AG04450 (cell line): ENCODE results near the gene WDCP. TPM values are rescaled to one million over a fixed set of nuclear protein-coding genes. Genes with fewer than 3 reads are reported as not detected.

Experiments
- CTCF ChIA-PET: fragments of 300-600, 350-600 bp; formaldehyde crosslinking; extraction: SDS; loops from one replicate; lab custom pipeline; 2022; ENCODE audit warnings: antibody characterized with exemption, inconsistent platforms; lab: Charles Lee
- POLR2A ChIA-PET: fragments of 350-600 bp; formaldehyde crosslinking; extraction: SDS; loops from one replicate; lab custom pipeline; 2021; ENCODE audit warnings: antibody characterized with exemption, inconsistent platforms; lab: Yijun Ruan, JAX
- DNase-seq: peaks from one replicate; pipeline ENCODE4 v3.0.0-alpha.2; 2011; ENCODE audit warnings: low read depth, low spot score
- H3K27ac ChIP-seq: one replicate; pipeline ENCODE4 v1.5.1; 2012; ENCODE audit warnings: low read depth, low read length, control low read depth
- H3K27me3 ChIP-seq: one replicate; pipeline ENCODE4 v1.6.0; 2012; ENCODE audit warnings: low read length; ENCODE audit not compliant: control insufficient read depth, insufficient read depth
- H3K4me3 ChIP-seq: 2 replicates; pipeline ENCODE4 v1.5.1; 2011; ENCODE audit warnings: mild to moderate bottlenecking, low read depth, low read length, control low read depth
- H3K9me3 ChIP-seq: 2 replicates; pipeline ENCODE4 v1.5.1; 2012; ENCODE audit warnings: low read length; ENCODE audit not compliant: control insufficient read depth, insufficient read depth
- CTCF ChIP-seq: IDR thresholded peaks from 2 replicates; pipeline ENCODE4 v1.5.1; 2011; ENCODE audit warnings: low read depth, low read length, control low read depth, inconsistent platforms
- polyA plus RNA-seq: library from polyadenylated mRNA; depleted of rRNA; stranded (reverse); fragments of >200 nt; gene quantifications from 2 replicates; pipeline ENCODE4 v1.2.3, GENCODE V29; 2011

The WDCP gene
- polyA plus RNA-seq, 1 experiment, result 16.1 TPM

GRCh38 chr2:24076849-24077534 is 29.8 kb upstream of the WDCP start:
- H3K27ac ChIP-seq, result peak overlapping the region; percentile 52
- H3K9me3 ChIP-seq, result no peaks in the 10 kb centered on the region; the same call in 1 of the 2 replicates
- H3K27me3 ChIP-seq, result no peaks in the 10 kb centered on the region
- H3K4me3 ChIP-seq, result peak overlapping the region; percentile 98
- ChIA-PET POLR2A (interaction anchor here (0.6 to 2.5 kb wide), 8 partner anchors 8 to 283 kb away, joined by 4 to 18 read pairs (median 6); partner anchors contain the start of genes ATAD2B, FAM228B, FKBP1B and ITSN2), CTCF (interaction anchor here (0.9 to 1.0 kb wide), 2 partner anchors 8 to 149 kb away, joined by 5 to 9 read pairs; partner anchors contain the start of gene TP53I3)
- TF ChIP-seq CTCF, result no peak
- no peak for DNase-seq

- Histone ChIP-seq H3K4me3 (peak within 1 kb of the TSS; percentile 98), H3K9me3 (no peaks in the 10 kb centered on the region; the same call in 1 of the 2 replicates), H3K27me3 (no peaks in the 10 kb centered on the region), H3K27ac (peak within 1 kb of the TSS; percentile 88)
- CTCF ChIA-PET, result interaction anchor here (0.9 to 1.0 kb wide), 2 partner anchors 9 to 148 kb away, joined by 5 to 9 read pairs; partner anchors contain the start of gene TP53I3
- POLR2A ChIA-PET, result interaction anchor here (0.5 to 2.5 kb wide), 9 partner anchors 9 to 306 kb away, joined by 4 to 18 read pairs (median 7); partner anchors contain the start of genes ATAD2B, FAM228B, FKBP1B and ITSN2
- TF ChIP-seq CTCF, result no peak
- DNase-seq, result peak; percentile 96
Observed at GRCh38 chr2:24075915-24076848, 29.0 kb upstream of the WDCP start, which contains the start of gene SF3B6. Gene SF3B6, minus strand, starts transcription at chr2:24076326. Its CDS starts 97 bp downstream, at chr2:24076229.

- Histone ChIP-seq H3K9me3 (no peaks in the 10 kb centered on the region; the same call in 1 of the 2 replicates), H3K27ac (no peak overlapping the region), H3K27me3 (no peaks in the 10 kb centered on the region), H3K4me3 (peak overlapping the region; percentile 98)
- TF ChIP-seq CTCF, result no peak
- POLR2A ChIA-PET, result interaction anchor here (2.5 kb wide), 1 partner anchor 148 kb away, joined by 13 read pairs; the partner anchor contains the start of gene ATAD2B
- no peak for DNase-seq
- CTCF ChIA-PET, result no interaction called here
Observed at GRCh38 chr2:24075259-24075658, 28.1 kb upstream of the WDCP start.

- H3K27ac ChIP-seq, result no peak overlapping the region
- no peaks in the 10 kb centered on the region; the same call in 1 of the 2 replicates for H3K9me3 ChIP-seq
- H3K4me3 ChIP-seq, result no peak overlapping the region
- H3K27me3 ChIP-seq, result no peaks in the 10 kb centered on the region
- TF ChIP-seq CTCF, result no peak
- ChIA-PET CTCF (interaction anchor here (1.3 to 3.4 kb wide), 3 partner anchors 10 to 249 kb away, joined by 5 to 18 read pairs (median 6); partner anchors contain the start of genes ATAD2B and TP53I3), POLR2A (no interaction called here)
- DNase-seq, result no peak
Observed at GRCh38 chr2:24073816-24074215, 26.6 kb upstream of the WDCP start.
